Osteoblast (primary cell): ENCODE results near the gene ATG16L2. TPM values are rescaled to one million over a fixed set of nuclear protein-coding genes. Genes with fewer than 3 reads are reported as not detected.

ENCODE experiments used
- DNase-seq: peaks from one replicate; pipeline ENCODE4 v3.0.0; 2011; ENCODE audit warnings: low spot score, mixed read lengths; ENCODE audit not compliant: insufficient read length; ENCODE audit errors: missing footprints
- H2AFZ ChIP-seq: 2 replicates; pipeline ENCODE4 v1.6.0; 2011; ENCODE audit warnings: mild to moderate bottlenecking, low read length
- H3K27ac ChIP-seq: 2 replicates; pipeline ENCODE4 v1.5.1; 2011; ENCODE audit warnings: mild to moderate bottlenecking, low read depth, low read length, moderate library complexity
- H3K27me3 ChIP-seq: 2 replicates; pipeline ENCODE4 v1.6.0; 2012; ENCODE audit warnings: mild to moderate bottlenecking, control low read depth, inconsistent platforms, low read length, moderate library complexity; ENCODE audit not compliant: insufficient read depth
- H3K36me3 ChIP-seq: 2 replicates; pipeline ENCODE4 v1.5.1; 2011; ENCODE audit warnings: mild to moderate bottlenecking, low read length, control low read depth, moderate library complexity; ENCODE audit not compliant: insufficient read depth
- H3K4me1 ChIP-seq: 2 replicates; pipeline ENCODE4 v1.5.1; 2011; ENCODE audit warnings: mild to moderate bottlenecking, low read length, control low read depth, moderate library complexity; ENCODE audit not compliant: insufficient read depth
- H3K4me2 ChIP-seq: 2 replicates; pipeline ENCODE4 v1.6.0; 2011; ENCODE audit warnings: mild to moderate bottlenecking, low read length; ENCODE audit not compliant: insufficient read depth
- H3K4me3 ChIP-seq: fragments of 200-600 bp; sonication (generic); 3 replicates; pipeline ENCODE4 v1.5.1; 2012; ENCODE audit warnings: mild to moderate bottlenecking, low read length, inconsistent platforms; ENCODE audit not compliant: insufficient read depth
- H3K79me2 ChIP-seq: 2 replicates; pipeline ENCODE4 v1.6.0; 2012; ENCODE audit warnings: mild to moderate bottlenecking, low read length, control low read depth, inconsistent platforms; ENCODE audit not compliant: insufficient read depth
- H3K9me3 ChIP-seq: 2 replicates; pipeline ENCODE4 v1.5.1; 2011; ENCODE audit warnings: low read depth, low read length, control low read depth
- H4K20me1 ChIP-seq: 2 replicates; pipeline ENCODE4 v1.6.0; 2012; ENCODE audit warnings: mild to moderate bottlenecking, low read length, control low read depth; ENCODE audit not compliant: insufficient read depth
- total RNA-seq: library from RNA; depleted of rRNA; stranded (reverse); fragments of >200 nt; gene quantifications from 2 replicates; pipeline ENCODE4 v1.2.3, GENCODE V29; 2012
- TF ChIP-seq, protein P1 (sequence below): IDR thresholded peaks from 2 replicates; pipeline ENCODE4 v1.5.1; 2011; ENCODE audit warnings: mild to moderate bottlenecking, low read depth, low read length, moderate library complexity; ENCODE audit errors: extremely low read depth

ATG16L2 gene
- total RNA-seq, 1 donor = 11.9 TPM

DNA sequence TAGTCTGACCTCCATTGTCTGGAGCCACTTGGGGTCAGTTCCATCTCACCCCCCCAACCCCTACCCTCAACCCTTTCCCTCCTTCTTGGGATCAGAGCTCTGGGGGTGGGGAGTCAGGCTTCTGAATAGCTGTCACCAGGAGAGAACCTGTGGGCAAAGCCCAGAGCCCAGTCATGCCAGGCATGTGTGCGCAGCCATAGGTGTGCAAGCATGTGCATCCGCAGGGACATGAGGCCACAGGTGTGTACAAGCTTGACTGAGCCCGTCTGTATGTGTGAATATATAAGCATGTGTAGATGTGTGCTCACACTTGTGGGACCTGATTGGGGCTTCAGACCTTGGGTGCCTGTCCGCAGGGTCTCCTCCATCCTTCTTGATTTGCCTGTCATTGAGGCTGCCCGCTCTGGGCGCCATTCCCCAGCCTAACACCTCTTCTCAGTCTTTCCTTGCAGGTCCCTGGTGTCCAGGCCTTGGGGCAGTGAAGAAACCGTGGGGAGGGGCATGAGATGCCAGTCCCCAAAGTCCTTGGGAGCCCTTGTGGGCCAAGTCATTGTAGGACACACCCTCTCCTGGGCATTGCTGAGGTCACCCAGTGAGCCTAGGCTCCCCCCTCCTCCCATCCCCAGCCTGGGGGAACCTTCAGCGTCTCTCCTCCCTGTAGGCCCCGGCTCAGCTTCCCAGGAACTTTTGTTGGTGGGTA lies 9.0 kb downstream of the ATG16L2 start:
- DNase-seq = no peak
- H3K27ac ChIP-seq = no peak overlapping the region
- no peaks in the 10 kb centered on the region for H3K79me2 ChIP-seq
- peaks cover 19% of the 10 kb centered on the region for H3K4me1 ChIP-seq
- H3K4me2 ChIP-seq = no peak overlapping the region
- peaks cover 3% of the 10 kb centered on the region for H4K20me1 ChIP-seq
- no peaks in the 10 kb centered on the region for H3K27me3 ChIP-seq
- no peak overlapping the region for H2AFZ ChIP-seq
- H3K36me3 ChIP-seq = peaks cover 6% of the 10 kb centered on the region
- TF ChIP-seq, protein P1, sequence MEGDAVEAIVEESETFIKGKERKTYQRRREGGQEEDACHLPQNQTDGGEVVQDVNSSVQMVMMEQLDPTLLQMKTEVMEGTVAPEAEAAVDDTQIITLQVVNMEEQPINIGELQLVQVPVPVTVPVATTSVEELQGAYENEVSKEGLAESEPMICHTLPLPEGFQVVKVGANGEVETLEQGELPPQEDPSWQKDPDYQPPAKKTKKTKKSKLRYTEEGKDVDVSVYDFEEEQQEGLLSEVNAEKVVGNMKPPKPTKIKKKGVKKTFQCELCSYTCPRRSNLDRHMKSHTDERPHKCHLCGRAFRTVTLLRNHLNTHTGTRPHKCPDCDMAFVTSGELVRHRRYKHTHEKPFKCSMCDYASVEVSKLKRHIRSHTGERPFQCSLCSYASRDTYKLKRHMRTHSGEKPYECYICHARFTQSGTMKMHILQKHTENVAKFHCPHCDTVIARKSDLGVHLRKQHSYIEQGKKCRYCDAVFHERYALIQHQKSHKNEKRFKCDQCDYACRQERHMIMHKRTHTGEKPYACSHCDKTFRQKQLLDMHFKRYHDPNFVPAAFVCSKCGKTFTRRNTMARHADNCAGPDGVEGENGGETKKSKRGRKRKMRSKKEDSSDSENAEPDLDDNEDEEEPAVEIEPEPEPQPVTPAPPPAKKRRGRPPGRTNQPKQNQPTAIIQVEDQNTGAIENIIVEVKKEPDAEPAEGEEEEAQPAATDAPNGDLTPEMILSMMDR = no peak
- no peak overlapping the region for H3K4me3 ChIP-seq
- no peaks in the 10 kb centered on the region for H3K9me3 ChIP-seq

- Histone ChIP-seq H3K4me3 (no peak overlapping the region), H3K9me3 (no peaks in the 10 kb centered on the region), H2AFZ (no peak overlapping the region), H4K20me1 (peaks cover 3% of the 10 kb centered on the region), H3K79me2 (no peaks in the 10 kb centered on the region), H3K27ac (no peak overlapping the region), H3K36me3 (peaks cover 6% of the 10 kb centered on the region), H3K4me2 (no peak overlapping the region), H3K4me1 (peaks cover 22% of the 10 kb centered on the region), H3K27me3 (no peaks in the 10 kb centered on the region)
- TF ChIP-seq, protein P1 = no peak
- DNase-seq = no peak
Observed at GRCh38 chr11:72824020-72824419, 9.8 kb downstream of the ATG16L2 start.

- Histone ChIP-seq H3K27ac (no peak overlapping the region), H4K20me1 (peaks cover 3% of the 10 kb centered on the region), H3K79me2 (no peaks in the 10 kb centered on the region), H3K27me3 (no peaks in the 10 kb centered on the region), H3K4me2 (no peak overlapping the region), H3K36me3 (peaks cover 6% of the 10 kb centered on the region), H3K4me3 (no peak overlapping the region), H2AFZ (no peak overlapping the region), H3K9me3 (no peaks in the 10 kb centered on the region), H3K4me1 (peaks cover 22% of the 10 kb centered on the region)
- TF ChIP-seq, protein P1 = no peak
- DNase-seq = no peak
Observed at GRCh38 chr11:72824811-72825505, 10.7 kb downstream of the ATG16L2 start.

DNA sequence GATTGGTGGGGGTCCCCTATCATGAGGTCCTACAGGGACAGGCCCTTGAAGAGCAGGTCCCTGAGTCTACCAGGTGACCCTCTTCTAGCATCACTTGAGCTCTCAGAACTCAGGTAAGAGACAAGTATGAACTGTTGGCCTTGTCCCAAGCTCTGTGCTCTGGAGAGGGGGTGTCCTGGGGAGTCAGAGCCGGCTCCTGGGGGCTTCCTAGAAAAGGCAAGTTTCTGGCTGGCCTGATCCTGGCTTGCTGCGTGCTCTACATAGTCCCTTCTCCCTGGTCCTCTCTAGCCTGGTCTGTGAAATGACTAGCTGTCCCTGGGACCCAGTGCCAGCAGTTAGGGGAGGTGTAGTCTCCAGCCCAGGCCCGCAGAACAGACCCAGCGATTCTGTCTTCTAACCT lies 11.4 kb downstream of the ATG16L2 start:
- no peak overlapping the region for H3K27ac ChIP-seq
- no peaks in the 10 kb centered on the region for H3K9me3 ChIP-seq
- H2AFZ ChIP-seq = no peak overlapping the region
- no peak for DNase-seq
- H4K20me1 ChIP-seq = peaks cover 3% of the 10 kb centered on the region
- no peaks in the 10 kb centered on the region for H3K79me2 ChIP-seq
- peaks cover 6% of the 10 kb centered on the region for H3K36me3 ChIP-seq
- no peaks in the 10 kb centered on the region for H3K27me3 ChIP-seq
- H3K4me1 ChIP-seq = peaks cover 22% of the 10 kb centered on the region
- TF ChIP-seq, protein P1 = no peak
- H3K4me2 ChIP-seq = no peak overlapping the region
- no peak overlapping the region for H3K4me3 ChIP-seq
